PC-9 (cell line): ENCODE measurements around the gene PGBD5.

Source experiments
- CTCF ChIP-seq: fragments of 200-600 bp; sonication (generic); conservative IDR thresholded peaks from 2 replicates; pipeline ENCODE4 v1.6.1; 2017; ENCODE audit warnings: mixed run types, antibody characterized with exemption, mild to moderate bottlenecking, moderate library complexity
- EZH2 ChIP-seq: fragments of 200-600 bp; sonication (generic); IDR thresholded peaks from 2 replicates; pipeline ENCODE4 v1.8.0; 2017; ENCODE audit warnings: antibody characterized with exemption, low read depth

GRCh38 chr1:230441183-230442029, 15.3 kb upstream of the PGBD5 start:
- TF ChIP-seq CTCF: no peak
- TF ChIP-seq EZH2: no peak
